ENCODE data around the gene FASN. TPM values are rescaled to one million over a fixed set of nuclear protein-coding genes. Genes with fewer than 3 reads are reported as not detected.
A peak's percentile ranks its signal among the peaks of the same experiment; 100 is the strongest.

Gene FASN
- total and polyA plus RNA-seq, 2 of the 13 experiments (the other 11 are each of a cell fraction or from before 2014, with no cell fraction given): 51.7 to 101 TPM

- TF ChIP-seq HOXA3 (CRISPR knock-in tag; IDR thresholded peaks at IDR 0.05) (no peak), BATF2 (CRISPR knock-in tag; IDR thresholded peaks at IDR 0.05) (no peak), TAF15 (IDR thresholded peaks at IDR 0.05; ENCODE audit: low read depth, low read length, poor library complexity, severe bottlenecking) (no peak), HNRNPLL (IDR thresholded peaks at IDR 0.05; ENCODE audit: low read depth, low read length, poor library complexity, severe bottlenecking) (peak; percentile 16), CBX2 (IDR thresholded peaks at IDR 0.05; ENCODE audit: low read depth, low read length) (no peak), CBX2 (CRISPR knock-in tag; IDR thresholded peaks at IDR 0.05; ENCODE audit: low read depth) (no peak), ZBTB21 (CRISPR knock-in tag; IDR thresholded peaks at IDR 0.05) (no peak)
Observed at GRCh38 chr17:82050152-82050760, 47.8 kb downstream of the FASN start (continued).

GRCh38 chr17:82049521-82049971 lies 48.5 kb downstream of the FASN start:
- Histone ChIP-seq H4K20me1 (ENCODE audit: insufficient read depth, low read length) (no peaks in the 10 kb centered on the region; the same call in 1 of the 2 replicates), H3K4me1 (ENCODE audit: insufficient read depth, low read length) (peaks cover 41% of the 10 kb centered on the region), H2AFZ (ENCODE audit: low read length) (no peak overlapping the region), H3K9ac (ENCODE audit: insufficient read depth, low read depth, low read length) (peak overlapping the region; percentile 88; the same call in 1 of the 2 replicates), H3K36me3 (replicated peaks in 1 of 2; ENCODE audit: control insufficient read depth in 1 of 2, insufficient read depth in 2 of 2, low read length in 2 of 2) (peaks cover 8 to 35% of the 10 kb centered on the region in 2 experiments; a peak in 4 of 5 replicates), H3K4me3 (replicated peaks in 1 of 3; ENCODE audit: insufficient read depth in 1 of 3, low read depth in 2 of 3, low read length in 3 of 3) (peak overlapping the region in 1 of 3 experiments; percentile 99; a peak in 1 of 6 replicates), H3K9me3 (ENCODE audit: low read length) (no peaks in the 10 kb centered on the region), H3K4me2 (ENCODE audit: low read depth, low read length) (peak overlapping the region; percentile 100; the same call in 1 of the 2 replicates), H3K79me2 (ENCODE audit: insufficient read depth, low read length) (peaks cover 37% of the 10 kb centered on the region), H3K27ac (ENCODE audit: extremely low read length, insufficient read depth, low read length) (no peak overlapping the region), H3K27me3 (ENCODE audit: control insufficient read depth in 1 of 2, insufficient read depth in 2 of 2, low read length in 2 of 2) (no peaks in the 10 kb centered on the region; a peak in 2 of 5 replicates)
- ATAC-seq: no peak
- intact Hi-C loops (cut with micrococcal nuclease; ENCODE audit: unreplicated experiment) (no loop called here), in situ Hi-C loops (cut with HindIII; ENCODE audit: extremely low pct_ligation_motif_present, low pct_unique_long_range_greater_than_20kb) (no loop called here)
- FAIRE-seq: no peak
- TF ChIP-seq SRSF9 (IDR thresholded peaks at IDR 0.05; ENCODE audit: borderline replicate concordance, insufficient read depth, low read depth, low read length, poor library complexity, severe bottlenecking) (no peak), ZNF275 (CRISPR knock-in tag; IDR thresholded peaks at IDR 0.05; ENCODE audit: borderline replicate concordance) (no peak), ZNF704 (CRISPR knock-in tag; IDR thresholded peaks at IDR 0.05; ENCODE audit: borderline replicate concordance) (0 out of 2 replicates have a peak, but pooled peaks have one; percentile 2), ZBTB44 (CRISPR knock-in tag; IDR thresholded peaks at IDR 0.05) (no peak)
- POLR2A ChIA-PET: interaction anchor here (1.6 to 3.4 kb wide), 2 partner anchors 12 to 16 kb away, joined by 6 to 33 read pairs; partner anchors contain the start of genes DCXR and DUS1L
- no peak for DNase-seq (ENCODE audit: low spot score)
- no TSS peak for BruUV-seq (replicated peaks)
- WGBS (ENCODE audit: low lambda C conversion rate): 97% methylated on average over 13 of the region's 16 CpGs
- CTCF ChIA-PET (ENCODE audit: low intra/inter-chr PET ratio, low total read pairs): no interaction called here

Measured in HepG2 (cell line).